Activated CD8-positive, alpha-beta T cell treated with anti-CD3 and anti-CD28 coated beads for 36 hours (primary cell): ENCODE results near the gene PRPF40B. TPM values are rescaled to one million over a fixed set of nuclear protein-coding genes. Genes with fewer than 3 reads are reported as not detected.

Experiments used
- ATAC-seq: fragments of 200-7000 bp; cut with Tn5 transposase; one replicate; pipeline ENCODE4 v1.10.0; 2021; ENCODE audit warnings: mild to moderate bottlenecking, moderate library complexity
- CTCF ChIA-PET: fragments of 350-600 bp; sonication (Branson Sonifier 250); formaldehyde crosslinking; loops from one replicate; lab custom pipeline; 2021; ENCODE audit warnings: antibody characterized with exemption; lab: Charles Lee
- POLR2A ChIA-PET: fragments of 350-600 bp; sonication (Branson Sonifier 250); formaldehyde crosslinking; loops from one replicate; lab custom pipeline; 2021; ENCODE audit warnings: antibody characterized with exemption; lab: Charles Lee
- DNase-seq: peaks from one replicate; pipeline ENCODE4 v3.0.0-alpha.2; 2020
- H3K27ac Mint-ChIP-seq: one replicate; pipeline ENCODE4 v1.8.0; 2021; ENCODE audit warnings: mild to moderate bottlenecking, mixed read lengths
- H3K27me3 Mint-ChIP-seq: one replicate; pipeline ENCODE4 v1.8.0; 2021; ENCODE audit warnings: mixed read lengths
- H3K36me3 Mint-ChIP-seq: one replicate; pipeline ENCODE4 v1.8.0; 2021; ENCODE audit warnings: low read depth, mixed read lengths
- H3K4me1 Mint-ChIP-seq: one replicate; pipeline ENCODE4 v1.8.0; 2021; ENCODE audit warnings: low read depth, mixed read lengths
- H3K4me3 Mint-ChIP-seq: one replicate; pipeline ENCODE4 v1.8.0; 2021; ENCODE audit warnings: mild to moderate bottlenecking, moderate library complexity, mixed read lengths
- H3K9me3 Mint-ChIP-seq: one replicate; pipeline ENCODE4 v1.8.0; 2021; ENCODE audit warnings: mixed read lengths
- intact Hi-C: fragments of 100-400 bp; cut with micrococcal nuclease; formaldehyde crosslinking; loops from one replicate; pipeline ENCODE4 v1.10.0; 2022
- total RNA-seq, 2 experiments: library from RNA; stranded (reverse); gene quantifications; one replicate each; pipeline ENCODE4 v1.2.3, GENCODE V29; 2021
- TF ChIP-seq, protein P1 (sequence below): fragments of 200-600 bp; IDR thresholded peaks from one replicate; pipeline ENCODE4 v1.8.0; 2022; ENCODE audit warnings: antibody characterized with exemption, mild to moderate bottlenecking

PRPF40B gene
- total RNA-seq, 2 experiments from 2014 or later, result 4.9 to 5.6 TPM

DNA sequence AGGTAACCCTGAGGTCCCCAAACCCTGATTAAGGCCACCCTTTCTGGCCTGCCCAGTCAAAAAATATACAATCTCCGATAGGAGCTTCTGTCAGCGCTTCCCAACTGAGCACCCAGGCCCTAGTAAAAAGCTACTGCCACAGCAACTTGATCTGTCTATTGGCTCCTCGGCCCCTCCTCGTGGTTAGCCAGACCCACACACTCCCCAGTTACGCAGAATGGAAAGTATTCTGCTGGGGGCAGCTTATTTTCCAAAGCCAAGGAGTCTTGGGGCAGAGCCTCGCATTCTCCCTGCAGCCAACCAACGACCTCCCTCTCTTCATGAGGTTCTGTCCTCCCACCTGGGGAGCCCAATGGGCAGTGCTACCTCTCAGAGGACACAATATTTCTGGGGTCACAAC, 51.8 kb downstream of the PRPF40B start:
- TF ChIP-seq, protein P1, sequence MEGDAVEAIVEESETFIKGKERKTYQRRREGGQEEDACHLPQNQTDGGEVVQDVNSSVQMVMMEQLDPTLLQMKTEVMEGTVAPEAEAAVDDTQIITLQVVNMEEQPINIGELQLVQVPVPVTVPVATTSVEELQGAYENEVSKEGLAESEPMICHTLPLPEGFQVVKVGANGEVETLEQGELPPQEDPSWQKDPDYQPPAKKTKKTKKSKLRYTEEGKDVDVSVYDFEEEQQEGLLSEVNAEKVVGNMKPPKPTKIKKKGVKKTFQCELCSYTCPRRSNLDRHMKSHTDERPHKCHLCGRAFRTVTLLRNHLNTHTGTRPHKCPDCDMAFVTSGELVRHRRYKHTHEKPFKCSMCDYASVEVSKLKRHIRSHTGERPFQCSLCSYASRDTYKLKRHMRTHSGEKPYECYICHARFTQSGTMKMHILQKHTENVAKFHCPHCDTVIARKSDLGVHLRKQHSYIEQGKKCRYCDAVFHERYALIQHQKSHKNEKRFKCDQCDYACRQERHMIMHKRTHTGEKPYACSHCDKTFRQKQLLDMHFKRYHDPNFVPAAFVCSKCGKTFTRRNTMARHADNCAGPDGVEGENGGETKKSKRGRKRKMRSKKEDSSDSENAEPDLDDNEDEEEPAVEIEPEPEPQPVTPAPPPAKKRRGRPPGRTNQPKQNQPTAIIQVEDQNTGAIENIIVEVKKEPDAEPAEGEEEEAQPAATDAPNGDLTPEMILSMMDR, result no peak
- no peak overlapping the region for H3K4me3 Mint-ChIP-seq
- H3K27me3 Mint-ChIP-seq, result no peaks in the 10 kb centered on the region
- H3K36me3 Mint-ChIP-seq, result no peaks in the 10 kb centered on the region
- POLR2A ChIA-PET, result interaction anchor here (1.1 to 2.1 kb wide), 4 partner anchors 18 to 31 kb away, joined by 3 to 7 read pairs (median 5); no protein-coding TSS in a partner anchor
- H3K27ac Mint-ChIP-seq, result peak overlapping the region; percentile 97
- DNase-seq (peak; percentile 22), ATAC-seq (no peak)
- CTCF ChIA-PET, result interaction anchor here (1.2 to 7.4 kb wide), 10 partner anchors 8 to 164 kb away, joined by 3 to 80 read pairs (median 5); partner anchors contain the start of gene FMNL3
- H3K9me3 Mint-ChIP-seq, result no peaks in the 10 kb centered on the region
- intact Hi-C loops, result no loop called here
- H3K4me1 Mint-ChIP-seq, result peaks cover 71% of the 10 kb centered on the region

DNA sequence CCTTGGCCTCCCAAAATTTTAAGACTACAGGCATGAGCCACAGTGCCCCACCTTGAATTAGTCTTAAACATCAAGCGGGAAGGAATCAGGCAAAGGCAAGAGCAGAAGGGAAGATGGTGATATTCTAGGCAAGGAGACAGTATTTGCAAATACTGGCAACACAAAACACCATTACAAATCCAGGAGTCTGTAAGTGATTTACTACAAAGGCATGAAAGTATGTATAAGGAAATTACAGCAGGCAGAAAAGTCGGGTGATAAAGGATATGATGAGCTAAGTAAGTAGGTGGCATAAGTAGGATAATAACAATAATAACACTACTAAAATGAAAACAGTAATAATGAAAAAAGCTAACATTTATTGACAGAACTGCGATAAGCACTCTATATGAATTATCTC, 55.4 kb downstream of the PRPF40B start:
- H3K27ac Mint-ChIP-seq, result no peak overlapping the region
- ATAC-seq (no peak), DNase-seq (no peak)
- intact Hi-C loops, result no loop called here
- H3K4me3 Mint-ChIP-seq, result no peak overlapping the region
- CTCF ChIA-PET, result interaction anchor here (1.0 to 2.2 kb wide), 4 partner anchors 9 to 26 kb away, joined by 3 to 6 read pairs (median 4); no protein-coding TSS in a partner anchor
- no peaks in the 10 kb centered on the region for H3K36me3 Mint-ChIP-seq
- TF ChIP-seq, protein P1, result no peak
- H3K4me1 Mint-ChIP-seq, result peaks cover 53% of the 10 kb centered on the region
- H3K9me3 Mint-ChIP-seq, result no peaks in the 10 kb centered on the region
- H3K27me3 Mint-ChIP-seq, result no peaks in the 10 kb centered on the region
- POLR2A ChIA-PET, result interaction anchor here (0.7 to 1.8 kb wide), 3 partner anchors 12 to 20 kb away, joined by 3 to 7 read pairs (median 5); no protein-coding TSS in a partner anchor

DNA sequence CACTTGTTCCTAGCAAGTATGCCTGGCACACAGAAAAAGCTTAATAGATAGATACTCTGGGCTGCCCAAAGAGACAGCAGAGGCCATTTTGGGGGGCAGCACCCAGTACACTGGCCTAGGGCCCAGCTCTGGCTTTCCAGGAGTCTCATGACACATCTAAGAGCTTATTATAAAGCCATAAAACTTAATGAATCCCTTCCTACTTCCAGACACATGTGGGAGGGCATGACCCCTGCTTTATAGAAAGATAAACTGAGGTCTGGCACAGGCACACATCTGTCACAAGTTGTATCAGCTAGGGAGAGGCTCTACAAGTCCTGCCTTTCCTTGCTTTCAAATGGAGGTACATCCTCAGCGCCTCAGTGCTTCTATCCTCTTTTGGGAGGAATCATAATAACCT, 56.7 kb downstream of the PRPF40B start:
- H3K4me3 Mint-ChIP-seq, result no peak overlapping the region
- no peaks in the 10 kb centered on the region for H3K36me3 Mint-ChIP-seq
- TF ChIP-seq, protein P1, result no peak
- ATAC-seq (no peak), DNase-seq (no peak)
- H3K27ac Mint-ChIP-seq, result no peak overlapping the region
- POLR2A ChIA-PET, result interaction anchor here (1.0 to 1.8 kb wide), 4 partner anchors 9 to 19 kb away, joined by 3 to 7 read pairs (median 4); no protein-coding TSS in a partner anchor
- H3K27me3 Mint-ChIP-seq, result no peaks in the 10 kb centered on the region
- no peaks in the 10 kb centered on the region for H3K9me3 Mint-ChIP-seq
- intact Hi-C loops, result no loop called here
- H3K4me1 Mint-ChIP-seq, result peaks cover 52% of the 10 kb centered on the region
- CTCF ChIA-PET, result interaction anchor here (1.0 to 2.2 kb wide), 7 partner anchors 10 to 54 kb away, joined by 3 to 6 read pairs (median 5); no protein-coding TSS in a partner anchor

DNA sequence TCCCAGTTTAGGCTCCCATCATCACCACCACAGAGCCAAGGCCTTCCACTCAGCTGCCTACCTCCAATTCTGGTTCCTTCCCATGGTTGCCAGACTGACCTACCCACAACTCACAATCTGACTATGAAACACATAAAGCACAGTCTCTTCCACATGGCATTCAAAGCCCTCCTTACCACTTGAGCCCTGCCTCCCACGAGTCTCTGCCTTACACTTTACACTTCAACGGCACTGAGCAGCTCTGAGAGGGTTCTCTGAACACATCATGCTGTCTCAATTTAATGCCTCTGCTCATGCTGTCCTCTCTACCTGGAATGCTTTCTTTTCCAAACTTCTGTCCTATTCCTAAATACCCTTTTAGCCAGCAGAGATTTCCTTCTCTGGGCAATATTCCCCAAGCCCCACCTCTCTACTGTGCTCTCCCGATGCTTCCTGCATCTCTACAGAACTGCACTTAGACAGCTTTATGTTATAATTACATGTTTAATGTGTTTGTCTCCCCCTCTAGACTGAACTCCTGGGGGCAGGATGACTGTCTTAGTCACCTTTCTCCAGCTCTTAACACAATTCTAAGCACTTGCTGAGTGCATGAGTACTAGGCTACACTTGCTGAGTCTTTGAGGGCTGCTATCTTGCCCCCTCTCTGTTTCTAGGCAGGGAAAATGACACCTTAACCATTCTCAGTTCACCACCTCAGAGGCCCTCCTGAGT, 60.4 kb downstream of the PRPF40B start:
- ATAC-seq (peak; percentile 90), DNase-seq (no peak)
- peaks cover 45% of the 10 kb centered on the region for H3K4me1 Mint-ChIP-seq
- TF ChIP-seq, protein P1, result no peak
- no peaks in the 10 kb centered on the region for H3K36me3 Mint-ChIP-seq
- no peak overlapping the region for H3K4me3 Mint-ChIP-seq
- no peaks in the 10 kb centered on the region for H3K27me3 Mint-ChIP-seq
- POLR2A ChIA-PET, result interaction anchor here (0.6 to 2.2 kb wide), 3 partner anchors 10 to 478 kb away, joined by 4 to 7 read pairs (median 6); no protein-coding TSS in a partner anchor
- H3K27ac Mint-ChIP-seq, result no peak overlapping the region
- CTCF ChIA-PET, result interaction anchor here (0.8 to 2.8 kb wide), 8 partner anchors 10 to 58 kb away, joined by 3 to 12 read pairs (median 4); partner anchors contain the start of gene TMBIM6
- intact Hi-C loops, result no loop called here
- H3K9me3 Mint-ChIP-seq, result no peaks in the 10 kb centered on the region
